Stimulated activated naive CD8-positive, alpha-beta T cell treated with anti-CD3 and anti-CD28 coated beads, Interleukin-15, amount 100 ng/mL, for 72 hours (primary cell): ENCODE measurements around the gene TLR1.
"Not testable (repeated sequence)": the region's sequence is repeated elsewhere in the genome, so short reads cannot be mapped to it uniquely, and the experiment has no call there.

Experiments
- ATAC-seq: fragments of 150-1000 bp; cut with Tn5 transposase; 2 replicates; pipeline ENCODE4 v1.10.0; 2021; ENCODE audit warnings: mild to moderate bottlenecking, moderate library complexity
- DNase-seq, 2 donors: peaks; one replicate each; pipeline ENCODE4 v3.0.0; 2021 to 2022
- H3K27ac Mint-ChIP-seq, 2 donors: one replicate each; pipeline ENCODE4 v1.8.0; 2022; ENCODE audit warnings: mild to moderate bottlenecking in 2 of 2, mixed read lengths in 2 of 2, moderate library complexity in 2 of 2
- H3K27me3 Mint-ChIP-seq: one replicate; pipeline ENCODE4 v1.8.0; 2022; ENCODE audit warnings: mixed read lengths
- H3K4me1 Mint-ChIP-seq: one replicate; pipeline ENCODE4 v1.8.0; 2022; ENCODE audit warnings: mild to moderate bottlenecking, mixed read lengths
- H3K4me3 Mint-ChIP-seq, 2 donors: one replicate each; pipeline ENCODE4 v1.8.0; 2022; ENCODE audit warnings: mild to moderate bottlenecking in 2 of 2, mixed read lengths in 2 of 2, moderate library complexity in 1 of 2
- H3K9me3 Mint-ChIP-seq, 2 donors: one replicate each; pipeline ENCODE4 v1.8.0; 2022; ENCODE audit warnings: mixed read lengths in 2 of 2

TLR1 gene

DNA sequence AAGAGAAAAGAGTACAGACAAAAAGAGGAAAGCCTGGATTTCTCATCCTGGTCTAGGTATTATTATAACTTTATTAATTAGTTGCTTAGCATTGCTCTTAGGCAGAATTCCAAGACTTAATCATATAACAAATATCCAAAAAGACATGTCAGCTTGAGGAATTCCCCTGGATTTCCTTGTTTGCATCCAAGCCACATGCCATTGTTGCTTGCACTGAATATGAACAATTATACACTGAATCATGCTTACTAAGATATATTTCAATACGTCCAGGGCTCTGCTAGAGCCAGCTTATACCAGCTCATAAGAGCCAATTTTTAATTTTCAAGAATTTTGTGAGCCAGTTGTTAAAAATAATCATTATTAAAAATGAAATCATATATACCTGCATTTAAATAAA lies 16.3 kb downstream of the TLR1 start:
- no peak for ATAC-seq
- peaks cover 5 to 7% of the 10 kb centered on the region in 2 donors for H3K9me3 Mint-ChIP-seq
- peaks cover 11% of the 10 kb centered on the region for H3K4me1 Mint-ChIP-seq
- no peak overlapping the region for H3K4me3 Mint-ChIP-seq
- peak overlapping the region in 1 of 2 donors; percentile 0 for H3K27ac Mint-ChIP-seq
- no peaks in the 10 kb centered on the region for H3K27me3 Mint-ChIP-seq
- no peak for DNase-seq

DNA sequence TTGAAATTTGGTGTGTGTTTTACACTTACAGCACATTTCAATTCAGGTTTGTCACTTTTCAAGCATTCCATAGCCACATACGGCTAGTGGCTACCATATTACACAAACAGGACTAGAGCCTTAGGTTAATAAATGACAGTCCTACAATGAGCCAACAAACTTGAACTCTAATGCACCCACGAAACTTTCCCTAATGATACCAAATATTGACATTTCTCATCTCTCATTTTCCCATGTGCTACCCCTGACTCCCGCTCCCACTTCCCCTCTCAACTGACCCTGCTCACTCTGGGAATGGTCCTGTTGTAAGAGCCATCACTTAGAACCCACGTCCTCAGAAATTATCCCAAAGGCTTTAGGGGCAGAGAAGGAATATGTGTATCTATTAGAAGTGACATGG lies 16.9 kb downstream of the TLR1 start:
- Mint-ChIP-seq H3K27ac (peak overlapping the region in 1 of 2 donors; percentile 16), H3K4me3 (no peak overlapping the region), H3K27me3 (no peaks in the 10 kb centered on the region), H3K9me3 (peaks cover 5 to 7% of the 10 kb centered on the region in 2 donors), H3K4me1 (peaks cover 11% of the 10 kb centered on the region)
- no peak for ATAC-seq
- no peak for DNase-seq

DNA sequence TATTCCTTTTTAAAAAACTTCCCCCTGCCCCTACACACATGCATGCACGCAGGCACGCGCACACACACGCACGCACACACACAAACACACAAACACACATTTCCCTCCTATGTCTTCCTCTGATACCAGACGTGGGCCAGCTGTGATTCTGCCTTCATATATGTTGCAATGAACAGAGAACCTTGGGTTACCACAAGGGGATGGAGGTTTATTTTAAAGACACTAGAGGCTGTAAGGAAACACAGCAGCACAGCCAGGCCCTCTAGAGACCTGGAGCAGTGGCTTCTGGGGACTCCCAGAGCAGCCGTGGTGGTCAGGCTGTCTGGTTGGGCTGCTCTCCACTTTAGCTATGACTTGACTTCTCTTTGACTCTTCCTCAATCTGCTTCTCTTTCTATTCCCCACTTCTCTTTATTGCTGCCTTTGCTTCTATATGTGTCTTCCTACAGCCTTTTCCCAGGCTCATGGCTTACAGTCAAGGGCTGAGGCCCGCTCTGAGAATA lies 18.6 kb downstream of the TLR1 start:
- no peak overlapping the region for H3K27ac Mint-ChIP-seq
- DNase-seq (no peak), ATAC-seq (no peak)
- peaks cover 3% of the 10 kb centered on the region for H3K4me1 Mint-ChIP-seq
- no peak overlapping the region for H3K4me3 Mint-ChIP-seq
- peaks cover 5 to 7% of the 10 kb centered on the region in 2 donors for H3K9me3 Mint-ChIP-seq
- no peaks in the 10 kb centered on the region for H3K27me3 Mint-ChIP-seq

DNA sequence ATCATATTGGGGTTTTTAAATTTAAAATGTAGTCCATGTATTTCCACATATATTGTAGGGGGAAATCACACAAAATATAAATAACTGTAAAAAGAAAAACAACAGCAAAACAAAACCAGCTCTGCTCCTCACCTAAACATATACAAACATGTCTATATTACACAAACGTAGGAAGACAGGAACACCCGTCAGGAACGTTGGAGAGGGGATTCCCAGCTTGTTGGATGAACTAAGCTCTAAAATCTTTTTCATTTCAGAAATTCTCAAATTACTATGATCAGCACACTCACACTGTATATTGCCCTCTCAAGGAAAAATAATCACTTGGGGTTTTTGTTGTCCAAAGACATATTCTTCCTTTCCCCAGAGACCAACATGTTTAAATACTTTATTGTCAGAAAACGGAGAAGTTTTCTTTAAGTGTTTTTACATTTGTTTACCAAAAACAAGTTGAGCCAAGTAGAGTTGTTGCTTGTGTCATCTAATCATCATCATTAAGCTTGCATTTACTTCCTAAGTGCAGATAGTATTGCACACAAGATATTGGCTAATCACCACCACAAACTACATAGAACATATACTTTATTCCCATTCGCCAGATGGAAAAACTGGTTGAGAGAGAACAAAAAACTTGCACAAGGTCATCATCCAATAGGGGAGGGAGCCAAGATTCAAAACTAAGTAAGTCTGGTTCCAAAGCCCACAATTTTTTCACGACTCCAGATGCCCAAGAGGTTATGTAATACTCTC lies 19.4 kb downstream of the TLR1 start:
- H3K9me3 Mint-ChIP-seq, result peaks cover 4 to 5% of the 10 kb centered on the region in 2 donors
- no peaks in the 10 kb centered on the region for H3K27me3 Mint-ChIP-seq
- DNase-seq (no peak), ATAC-seq (no peak)
- no peak overlapping the region for H3K4me3 Mint-ChIP-seq
- H3K27ac Mint-ChIP-seq, result no peak overlapping the region
- no peaks in the 10 kb centered on the region for H3K4me1 Mint-ChIP-seq

DNA sequence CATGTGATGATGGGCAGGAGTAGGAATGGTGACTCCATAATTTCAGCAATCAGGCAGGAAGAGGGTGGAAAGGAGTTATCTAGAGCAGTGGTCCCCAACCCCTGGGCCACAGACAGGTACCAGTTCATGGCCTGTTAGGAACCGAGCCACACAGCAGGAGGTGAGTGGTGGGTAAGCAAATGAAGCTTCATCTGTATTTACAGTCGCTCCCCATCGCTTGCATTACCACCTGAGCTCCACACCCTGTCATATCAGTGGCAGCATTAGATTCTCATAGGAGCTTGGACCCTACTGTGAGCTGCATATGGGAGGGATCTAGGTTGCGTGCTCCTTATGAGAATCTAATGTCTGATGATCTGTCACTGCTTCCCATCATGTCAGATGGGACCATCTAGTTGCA lies 20.4 kb downstream of the TLR1 start:
- no peak for DNase-seq
- Mint-ChIP-seq H3K27ac (no peak overlapping the region), H3K4me3 (no peak overlapping the region), H3K27me3 (no peaks in the 10 kb centered on the region), H3K9me3 (no peaks in the 10 kb centered on the region), H3K4me1 (no peaks in the 10 kb centered on the region)
- no peak for ATAC-seq

DNA sequence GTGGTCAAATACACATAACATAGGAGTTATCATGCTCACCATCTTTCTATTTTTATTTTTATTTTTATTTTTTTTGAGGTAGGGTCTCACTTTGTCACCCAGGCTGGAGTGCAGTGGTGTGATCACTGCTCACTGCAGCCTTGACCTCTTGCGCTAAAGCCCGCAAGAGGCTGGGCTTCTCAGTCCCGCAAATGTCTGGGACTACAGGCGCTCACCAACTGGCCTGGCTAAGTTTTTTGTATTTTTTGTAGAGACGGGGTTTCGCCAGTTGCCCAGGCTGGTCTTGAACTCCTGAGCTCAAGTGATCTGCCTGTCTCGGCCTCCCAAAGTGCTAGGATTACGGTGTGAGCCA lies 21.5 kb downstream of the TLR1 start:
- H3K9me3 Mint-ChIP-seq, result no peaks in the 10 kb centered on the region
- H3K4me1 Mint-ChIP-seq, result no peaks in the 10 kb centered on the region
- no peak overlapping the region for H3K27ac Mint-ChIP-seq
- H3K4me3 Mint-ChIP-seq, result no peak overlapping the region
- no peak for ATAC-seq
- DNase-seq, result no peak
- no peaks in the 10 kb centered on the region for H3K27me3 Mint-ChIP-seq

DNA sequence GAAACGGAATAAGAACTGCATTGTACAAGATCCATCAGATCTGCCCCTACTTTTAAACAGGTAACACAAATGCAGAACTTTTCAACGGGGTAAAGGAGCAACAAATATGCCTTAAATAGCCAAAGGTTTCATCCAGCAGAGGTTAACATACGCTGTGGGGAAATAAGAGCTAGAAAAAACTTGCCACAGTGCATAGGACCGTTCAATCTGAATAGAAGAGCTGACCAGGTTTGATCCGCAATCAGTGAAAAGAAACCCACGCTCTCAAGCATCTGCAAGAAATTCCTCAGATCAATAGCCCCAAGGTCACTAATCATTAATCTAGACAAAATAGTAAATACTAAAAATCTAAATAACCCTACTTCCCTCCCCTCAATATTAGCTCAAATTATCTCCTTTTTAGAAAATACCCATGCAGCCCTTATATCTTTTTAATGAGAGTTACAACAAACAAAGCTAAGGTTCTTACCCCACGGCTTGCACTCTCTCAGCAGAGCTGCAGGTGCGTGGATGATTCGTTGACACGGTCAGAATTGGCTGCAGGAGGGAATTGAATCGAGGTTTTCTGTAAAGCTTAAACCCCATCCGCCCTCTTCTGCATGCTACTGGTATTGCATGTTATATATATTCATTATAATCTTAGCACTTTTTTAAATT lies 22.0 kb downstream of the TLR1 start, which contains the start of gene TLR10:
Gene TLR10 (minus strand): TSS at position 539 of the 657 bp plus-strand sequence. CDS start 7,400 bp downstream, outside the sequence.
- H3K27me3 Mint-ChIP-seq, result no peaks in the 10 kb centered on the region
- no peak within 1 kb of the TSS for H3K27ac Mint-ChIP-seq
- no peaks in the 10 kb centered on the region for H3K9me3 Mint-ChIP-seq
- ATAC-seq (peak; percentile 55), DNase-seq (no peak)
- no peak within 1 kb of the TSS for H3K4me3 Mint-ChIP-seq
- no peaks in the 10 kb centered on the region for H3K4me1 Mint-ChIP-seq

DNA sequence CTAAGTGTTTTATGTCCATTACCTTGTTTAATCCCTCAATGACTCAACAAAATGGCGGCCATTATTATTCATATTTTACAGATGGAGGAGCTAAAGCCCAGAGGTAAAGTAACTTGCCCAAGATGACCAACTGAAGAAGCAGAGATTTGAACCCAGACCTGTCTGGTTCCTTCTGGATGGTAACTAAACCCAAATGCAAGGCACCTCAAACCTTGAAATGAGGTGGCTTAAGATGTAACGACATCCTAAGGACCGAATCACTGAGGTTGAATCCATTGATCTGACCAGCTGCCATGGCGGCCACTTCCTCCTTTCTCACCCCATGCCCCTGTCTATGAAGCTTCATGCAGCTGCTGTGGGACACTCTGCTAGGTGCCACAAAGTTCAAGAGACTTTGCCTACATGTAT lies 22.7 kb downstream of the TLR1 start:
- ATAC-seq, result no peak
- peaks cover 0 to 5% of the 10 kb centered on the region in 2 donors for H3K9me3 Mint-ChIP-seq
- no peaks in the 10 kb centered on the region for H3K27me3 Mint-ChIP-seq
- no peaks in the 10 kb centered on the region for H3K4me1 Mint-ChIP-seq
- DNase-seq, result no peak
- no peak overlapping the region for H3K27ac Mint-ChIP-seq
- no peak overlapping the region for H3K4me3 Mint-ChIP-seq

DNA sequence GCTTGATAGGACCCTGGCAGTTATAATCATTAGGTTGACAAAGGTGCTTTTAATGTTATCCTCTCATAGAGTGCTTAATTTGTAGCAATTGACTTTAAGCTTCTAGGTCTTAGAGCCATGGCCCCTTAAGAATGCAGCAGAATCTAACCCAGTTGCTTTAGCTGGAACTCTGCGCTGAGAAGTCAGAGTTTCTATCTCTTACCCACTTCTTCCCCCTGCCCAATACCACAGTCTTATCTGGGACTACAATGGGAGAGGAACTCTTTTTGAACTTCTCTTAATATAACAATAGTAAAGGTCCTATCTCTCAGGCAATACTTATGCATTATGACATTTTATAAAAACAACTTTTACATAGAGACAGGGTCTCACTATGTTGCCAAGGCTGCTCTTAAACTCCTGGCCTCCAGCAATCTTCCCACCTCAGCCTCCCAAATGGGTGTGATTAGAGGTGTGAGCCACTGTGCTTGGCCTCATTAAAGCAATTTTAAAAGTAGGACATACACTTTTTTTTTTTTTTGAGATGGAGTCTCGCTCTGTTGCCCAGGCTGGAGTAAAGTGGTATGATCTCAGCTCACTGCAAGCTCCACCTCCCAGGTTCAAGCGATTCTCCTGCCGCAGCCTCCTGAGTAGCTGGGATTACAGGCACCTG lies 23.6 kb downstream of the TLR1 start:
- Mint-ChIP-seq H3K4me1 (no peaks in the 10 kb centered on the region), H3K27me3 (no peaks in the 10 kb centered on the region), H3K27ac (no peak overlapping the region), H3K4me3 (no peak overlapping the region), H3K9me3 (peaks cover 0 to 7% of the 10 kb centered on the region in 2 donors)
- ATAC-seq (no peak), DNase-seq (no peak)

DNA sequence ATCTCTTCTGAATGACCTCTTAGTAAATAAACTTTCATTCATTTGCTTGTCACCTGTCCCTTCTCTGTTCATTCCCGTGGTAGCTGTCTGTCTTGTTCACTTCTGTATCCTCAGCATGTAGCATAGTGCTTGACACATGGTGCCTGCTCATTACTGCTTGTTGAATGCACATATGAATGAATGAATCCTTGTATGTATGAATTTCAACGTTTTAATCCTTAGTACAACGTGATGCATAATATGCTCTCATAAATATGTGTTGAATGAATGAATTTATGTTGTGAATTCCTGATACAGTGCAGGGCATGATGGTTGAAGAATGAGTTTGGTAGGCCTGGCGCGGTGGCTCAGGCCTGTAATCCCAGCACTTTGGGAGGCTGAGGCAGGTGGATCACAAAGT lies 24.8 kb downstream of the TLR1 start:
- H3K27me3 Mint-ChIP-seq, result no peaks in the 10 kb centered on the region
- H3K9me3 Mint-ChIP-seq, result peaks cover 0 to 7% of the 10 kb centered on the region in 2 donors
- no peak overlapping the region for H3K27ac Mint-ChIP-seq
- DNase-seq (no peak), ATAC-seq (no peak)
- no peak overlapping the region for H3K4me3 Mint-ChIP-seq
- no peaks in the 10 kb centered on the region for H3K4me1 Mint-ChIP-seq

DNA sequence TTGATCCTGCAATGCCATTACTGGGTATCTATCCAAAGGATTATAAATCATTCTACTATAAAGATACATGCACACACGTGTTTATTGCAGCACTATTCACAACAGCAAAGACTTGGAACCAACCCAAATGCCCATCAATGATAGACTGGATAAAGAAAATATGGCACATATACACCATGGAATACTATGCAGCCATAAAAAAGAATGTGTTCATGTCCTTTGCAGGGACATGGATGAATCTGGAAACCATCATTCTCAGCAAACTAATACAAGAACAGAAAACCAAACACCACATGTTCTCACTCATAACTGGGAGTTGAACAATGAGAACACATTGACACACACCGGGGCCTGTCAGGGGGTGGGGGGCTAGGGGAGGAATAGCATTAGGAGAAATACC lies 26.7 kb downstream of the TLR1 start:
- not testable (repeated sequence) for H3K9me3 Mint-ChIP-seq, H3K27ac Mint-ChIP-seq, ATAC-seq, DNase-seq, H3K4me3 Mint-ChIP-seq, H3K27me3 Mint-ChIP-seq, H3K4me1 Mint-ChIP-seq

DNA sequence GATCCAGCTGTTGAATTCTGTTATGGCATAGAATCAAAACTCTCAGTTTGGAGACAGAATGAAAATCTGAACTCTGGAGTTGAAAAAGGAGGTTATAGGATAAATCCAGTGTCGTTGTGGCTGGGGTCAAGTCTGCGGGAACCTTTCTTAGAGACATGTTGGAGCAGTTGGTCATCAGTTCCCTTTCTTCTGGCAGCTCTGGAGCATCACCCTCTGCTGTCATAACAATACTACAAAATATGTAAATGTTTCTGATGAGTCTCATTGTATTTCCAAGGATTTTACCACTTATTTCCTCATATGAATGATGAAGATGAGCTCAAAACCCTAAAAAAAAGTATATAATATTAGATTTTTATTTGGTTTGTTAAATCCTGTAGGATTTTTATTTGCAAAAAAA lies 29.3 kb downstream of the TLR1 start:
- no peak overlapping the region for H3K4me3 Mint-ChIP-seq
- no peak for ATAC-seq
- no peak for DNase-seq
- no peak overlapping the region for H3K27ac Mint-ChIP-seq
- peaks cover 0 to 7% of the 10 kb centered on the region in 2 donors for H3K9me3 Mint-ChIP-seq
- H3K27me3 Mint-ChIP-seq, result no peaks in the 10 kb centered on the region
- H3K4me1 Mint-ChIP-seq, result no peaks in the 10 kb centered on the region

DNA sequence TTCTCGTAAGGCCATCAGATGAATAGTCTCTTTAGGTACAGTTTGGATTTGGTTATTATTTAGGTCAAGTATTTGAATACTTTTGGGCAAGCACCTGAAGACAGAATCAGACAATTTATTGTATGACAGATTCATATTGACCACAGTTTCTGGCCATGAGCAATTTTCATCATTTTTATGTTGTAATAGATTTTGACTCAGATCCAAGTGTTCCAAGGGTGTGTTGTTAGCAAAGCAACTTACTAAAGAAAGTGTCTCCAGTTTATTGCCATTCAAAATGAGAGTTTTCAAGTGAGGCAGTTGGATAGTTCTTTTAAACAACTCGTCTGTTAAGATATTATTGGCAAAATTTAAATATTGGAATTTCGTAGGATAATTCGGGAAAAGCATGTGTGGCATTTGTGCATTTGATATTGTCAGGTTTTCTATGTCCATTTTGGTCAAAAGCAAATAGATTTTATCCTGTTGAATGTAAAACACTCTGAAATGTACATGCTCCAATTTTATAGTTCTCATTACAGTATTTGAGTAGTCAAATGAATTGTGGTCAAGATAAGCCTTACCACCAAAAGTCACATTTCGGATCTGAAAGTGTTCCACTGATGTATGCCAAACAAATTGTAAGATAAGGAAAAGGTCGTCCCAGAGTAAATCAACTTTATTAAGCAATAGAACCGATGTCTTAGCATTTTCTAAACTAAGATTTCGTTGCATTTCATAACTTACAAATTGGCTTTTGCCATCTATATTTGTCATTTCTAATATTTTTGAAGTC lies 30.2 kb downstream of the TLR1 start:
- ATAC-seq, result no peak

DNA sequence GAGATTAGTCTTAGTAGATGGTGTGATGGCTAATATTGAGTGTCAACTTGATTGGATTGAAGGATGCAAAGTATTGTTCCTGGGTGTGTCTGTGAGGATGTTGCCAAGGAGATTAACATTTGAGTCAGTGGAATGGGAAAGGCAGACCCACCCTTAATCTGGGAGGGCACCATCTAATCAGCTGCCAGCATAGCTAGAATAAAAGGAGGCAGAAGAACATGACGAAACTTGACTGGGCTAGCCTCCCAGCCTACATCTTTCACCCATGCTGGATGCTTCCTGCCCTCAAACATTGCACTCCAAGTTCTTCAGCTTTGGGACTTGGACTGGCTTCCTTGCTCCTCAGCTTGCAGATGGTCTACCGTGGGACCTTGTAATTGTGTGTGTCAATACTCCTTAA lies 34.3 kb downstream of the TLR1 start:
- peaks cover 9 to 24% of the 10 kb centered on the region in 2 donors for H3K9me3 Mint-ChIP-seq
- H3K4me3 Mint-ChIP-seq, DNase-seq, H3K27me3 Mint-ChIP-seq, H3K4me1 Mint-ChIP-seq, ATAC-seq, H3K27ac Mint-ChIP-seq: not testable (repeated sequence)

More for the DNA sequence above, 30.2 kb downstream of the TLR1 start:
- Mint-ChIP-seq H3K27ac (no peak overlapping the region), H3K27me3 (no peaks in the 10 kb centered on the region), H3K9me3 (peaks cover 0 to 7% of the 10 kb centered on the region in 2 donors), H3K4me3 (no peak overlapping the region), H3K4me1 (no peaks in the 10 kb centered on the region)
- DNase-seq, result no peak

DNA sequence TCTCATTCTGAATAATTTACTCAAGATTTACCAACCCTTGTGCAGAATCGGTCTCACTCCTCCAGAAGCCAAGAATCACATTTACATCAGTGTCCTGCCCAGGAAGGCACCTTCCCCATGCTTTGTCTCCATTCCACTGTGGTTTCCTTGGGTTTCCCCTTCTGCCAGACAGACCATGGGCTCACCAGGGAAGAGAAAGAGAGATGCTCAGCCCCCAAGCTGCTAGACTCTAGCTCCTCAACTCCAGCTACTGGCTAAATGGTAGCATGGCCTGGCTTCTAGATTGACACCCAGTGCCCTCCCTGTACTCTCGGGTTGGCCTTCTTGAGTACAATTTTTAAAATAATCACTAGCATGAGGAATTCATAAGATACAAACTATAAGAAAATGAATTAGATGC lies 34.7 kb downstream of the TLR1 start:
- H3K4me3 Mint-ChIP-seq, result no peak overlapping the region
- DNase-seq, result no peak
- ATAC-seq, result no peak
- H3K4me1 Mint-ChIP-seq, result no peaks in the 10 kb centered on the region
- H3K27ac Mint-ChIP-seq, result no peak overlapping the region
- H3K9me3 Mint-ChIP-seq, result peaks cover 9 to 24% of the 10 kb centered on the region in 2 donors
- no peaks in the 10 kb centered on the region for H3K27me3 Mint-ChIP-seq
